ENCODE measurements around the gene SEC14L5. TPM values are rescaled to one million over a fixed set of nuclear protein-coding genes. Genes with fewer than 3 reads are reported as not detected.

The SEC14L5 gene
- total RNA-seq, 1 donor from 2014 or later = 31.4 TPM

DNA sequence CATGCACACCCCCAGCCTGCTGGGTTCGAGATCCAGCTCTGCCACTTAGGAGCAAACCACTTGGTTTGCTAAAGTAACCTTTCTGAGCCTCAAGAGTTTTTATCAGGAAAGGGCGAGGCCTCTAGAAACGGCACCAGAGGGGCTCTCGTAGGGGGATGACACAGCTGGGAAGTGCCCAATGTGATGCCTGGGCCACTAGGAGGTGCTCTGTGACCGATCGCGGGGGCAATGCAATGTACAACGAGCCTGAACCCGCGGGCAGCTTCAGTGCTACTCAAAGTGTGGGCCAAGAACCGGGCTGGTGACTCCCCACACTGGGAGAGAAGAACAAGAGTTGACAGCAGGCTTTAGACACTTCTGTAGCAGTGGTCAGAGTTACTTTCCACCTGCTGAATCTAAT is 98.2 kb downstream of the SEC14L5 start:
- DNase-seq = no peak
- ATAC-seq = no peak
- intact Hi-C loops (cut with micrococcal nuclease) = no loop called here

DNA sequence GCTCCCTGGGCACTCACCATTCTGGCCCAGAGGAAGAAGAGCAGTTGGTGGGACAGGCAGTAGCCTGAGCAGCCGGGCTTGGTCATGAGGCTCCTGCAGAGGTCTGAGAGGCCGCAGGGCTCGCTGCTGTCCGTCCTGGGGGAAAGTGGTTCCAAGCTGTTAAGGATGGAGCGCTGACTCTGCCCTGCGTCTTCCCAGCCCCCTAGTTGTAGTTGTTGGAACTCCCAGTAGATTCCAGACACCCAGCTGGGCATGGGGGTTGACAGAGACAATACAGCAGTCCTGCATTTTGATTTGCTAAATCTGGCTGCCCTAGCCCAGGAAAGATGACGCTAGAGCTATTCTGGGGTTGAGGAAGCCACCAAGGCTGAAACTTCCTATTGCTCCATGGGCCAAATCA is 100.3 kb downstream of the SEC14L5 start:
- ATAC-seq = peak; percentile 51
- intact Hi-C loops (cut with micrococcal nuclease) = no loop called here
- no peak for DNase-seq

DNA sequence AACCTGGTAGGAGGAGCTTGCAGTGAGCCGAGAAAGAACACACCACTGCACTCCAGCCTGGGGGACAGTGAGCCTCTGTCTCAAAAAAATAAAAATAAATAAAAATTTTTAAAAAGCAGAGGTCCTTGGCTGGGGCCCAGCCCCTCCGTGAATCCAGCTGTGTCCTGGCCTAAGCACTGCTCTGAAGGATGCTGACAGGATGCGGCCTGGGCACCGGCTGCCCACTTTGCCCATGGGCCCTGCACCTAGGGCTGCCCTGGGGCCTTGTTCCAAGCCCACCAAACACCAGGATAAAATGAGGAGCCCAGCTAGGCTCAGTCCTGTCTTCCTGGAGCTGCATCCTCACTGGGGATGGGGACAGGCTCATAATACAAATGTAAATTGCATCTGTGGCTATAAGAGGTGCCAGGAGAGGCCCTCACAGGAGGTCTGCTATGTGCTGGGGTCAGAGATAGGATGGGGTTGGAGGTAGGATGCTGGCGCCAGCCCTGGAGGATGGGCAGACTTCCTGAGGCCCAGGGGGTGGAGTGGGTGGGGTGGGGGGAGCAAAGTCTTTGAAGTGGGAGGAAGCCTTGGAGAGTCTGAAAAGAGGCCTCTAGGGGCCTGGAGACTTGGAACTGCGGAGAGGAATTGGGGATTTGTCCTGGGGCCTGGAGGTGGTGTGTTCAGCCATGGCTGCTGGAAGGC is 101.4 kb downstream of the SEC14L5 start:
- no peak for ATAC-seq
- intact Hi-C loops (cut with micrococcal nuclease) = no loop called here
- DNase-seq = no peak

DNA sequence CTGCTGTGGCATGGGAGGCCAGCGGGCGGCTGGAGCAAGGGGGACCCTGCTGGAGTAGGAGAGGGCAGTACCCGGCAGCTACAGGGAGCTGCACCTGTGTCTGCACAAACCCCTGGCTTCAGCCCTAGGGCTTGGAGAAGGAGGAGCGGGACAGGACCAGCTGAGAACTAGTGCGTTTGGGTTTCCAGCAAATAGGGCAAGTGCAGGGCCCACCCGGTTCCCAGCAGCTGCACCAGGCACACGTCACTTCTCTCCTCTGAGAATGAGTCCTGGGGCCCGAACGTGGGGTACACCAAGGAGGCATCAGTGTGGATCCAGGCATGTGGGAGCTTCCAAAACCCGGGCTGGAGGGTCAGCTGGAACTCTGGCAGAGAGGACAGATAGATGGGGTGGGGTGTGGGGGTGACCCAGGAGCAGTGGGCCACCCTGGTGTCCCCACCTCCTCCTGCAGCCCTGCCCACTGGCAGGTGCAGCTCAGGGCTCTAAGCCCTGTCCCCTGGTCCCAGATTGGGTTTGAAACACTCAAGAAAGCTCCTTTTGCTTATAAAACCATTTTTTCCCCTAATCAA is 102.0 kb downstream of the SEC14L5 start:
- intact Hi-C loops (cut with micrococcal nuclease) = no loop called here
- DNase-seq (no peak), ATAC-seq (no peak)

DNA sequence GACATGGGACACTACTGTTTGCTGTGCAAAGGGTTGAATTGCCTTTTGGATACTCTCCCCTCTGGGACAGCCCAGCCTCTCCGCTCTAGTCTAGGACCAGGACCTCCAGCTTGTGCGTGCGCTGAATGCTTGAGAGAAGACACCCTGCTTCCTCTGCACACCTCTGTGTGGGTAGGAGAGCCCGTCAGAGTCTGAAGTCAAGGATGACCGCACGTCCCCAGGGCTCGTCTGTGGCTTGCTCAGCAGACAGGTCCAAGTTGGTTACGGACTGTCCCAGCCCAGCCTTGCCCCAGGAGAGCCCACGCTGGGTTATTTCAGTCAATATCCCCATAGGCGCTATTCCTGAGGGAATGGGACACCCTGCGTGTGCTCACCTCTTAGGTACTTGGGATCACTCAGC is 103.9 kb downstream of the SEC14L5 start:
- no peak for ATAC-seq
- intact Hi-C loops (cut with micrococcal nuclease) = no loop called here
- no peak for DNase-seq

DNA sequence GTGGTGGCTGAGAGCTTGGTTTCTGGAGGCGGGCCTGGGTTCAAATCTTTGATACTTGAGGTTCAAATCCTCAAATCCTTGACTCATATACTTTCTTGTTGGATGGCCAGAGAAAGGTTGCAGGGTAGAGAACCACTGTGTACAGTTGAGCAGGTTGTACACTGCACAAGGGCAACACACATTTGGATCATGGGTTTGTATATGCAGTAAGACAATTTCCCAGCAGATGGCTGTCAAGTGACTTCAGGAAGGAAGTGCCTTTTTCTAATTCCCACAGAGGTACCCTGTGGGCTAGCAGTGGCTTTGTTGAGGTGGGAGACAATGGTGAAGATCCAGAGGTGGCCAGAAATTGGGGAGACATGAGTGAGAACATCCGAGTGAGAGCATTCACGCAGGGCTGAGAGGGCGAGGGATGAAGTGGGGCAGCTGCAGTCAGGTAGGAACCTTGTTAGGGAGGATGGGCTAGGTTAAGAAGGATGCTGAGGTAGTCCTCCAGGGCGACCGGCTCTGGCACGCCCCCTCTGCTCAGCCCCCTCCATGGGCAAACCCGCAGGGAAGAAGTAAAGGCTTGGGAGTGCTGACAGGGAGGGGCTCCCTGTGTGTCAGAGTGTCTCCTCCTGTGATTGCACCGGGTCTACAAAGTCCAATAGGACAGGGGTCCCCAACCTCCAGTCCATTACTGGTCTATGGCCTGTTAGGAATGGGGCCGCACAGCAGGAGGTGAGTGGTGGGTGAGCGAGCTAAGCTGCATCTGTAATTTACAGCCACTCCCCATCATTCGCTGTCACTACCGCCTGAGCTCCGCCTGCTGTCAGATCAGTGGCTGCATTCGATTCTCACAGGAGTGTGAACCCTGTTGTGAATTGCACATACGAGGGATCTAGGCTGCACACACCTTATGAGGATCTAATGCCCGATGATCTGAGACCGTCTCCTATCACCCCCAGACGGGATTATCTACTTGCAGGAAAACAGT is 104.9 kb downstream of the SEC14L5 start:
- no peak for ATAC-seq
- intact Hi-C loops (cut with micrococcal nuclease) = no loop called here
- DNase-seq = no peak

DNA sequence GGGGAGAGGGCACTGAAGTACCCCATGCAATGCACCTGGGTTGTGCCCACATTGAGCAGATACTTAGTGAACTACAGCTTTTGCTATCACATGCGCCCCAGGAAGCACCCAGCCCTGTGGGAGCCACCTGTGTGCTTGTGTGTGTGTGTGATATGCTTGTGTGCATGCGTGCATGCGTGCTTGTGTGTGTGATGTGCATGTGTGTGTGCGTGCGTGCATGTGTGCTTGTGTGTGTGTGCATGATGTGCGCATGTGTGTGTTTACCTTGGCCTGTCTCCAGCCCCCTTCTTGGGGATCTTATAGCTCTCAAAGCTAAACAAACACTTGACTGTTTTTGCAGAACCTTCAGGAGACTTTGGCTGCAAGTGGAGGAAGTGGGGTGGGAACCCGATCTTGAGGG is 106.8 kb downstream of the SEC14L5 start:
- ATAC-seq (no peak), DNase-seq (no peak)
- intact Hi-C loops (cut with micrococcal nuclease) = no loop called here

DNA sequence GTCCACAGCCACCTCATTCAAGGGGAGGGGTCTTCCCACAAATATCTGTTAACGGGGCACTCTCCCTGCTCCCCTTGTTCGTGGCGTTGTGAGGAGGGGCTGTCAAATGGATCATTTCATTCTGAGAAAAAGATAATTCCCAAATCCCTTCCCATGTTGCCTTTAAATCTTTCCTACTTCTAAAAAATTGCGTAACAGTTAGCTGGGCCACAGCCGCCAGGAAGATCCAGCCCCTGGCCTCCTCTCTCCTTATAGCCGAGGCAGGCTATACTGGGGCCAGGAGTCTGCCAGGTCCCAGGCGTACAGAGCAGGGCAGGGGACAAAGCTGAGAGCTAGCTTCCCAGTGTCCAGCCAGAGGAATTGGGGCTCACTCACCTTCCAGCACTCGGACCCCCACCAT is 107.2 kb downstream of the SEC14L5 start:
- ATAC-seq (peak; percentile 40), DNase-seq (no peak)
- intact Hi-C loops (cut with micrococcal nuclease) = no loop called here

DNA sequence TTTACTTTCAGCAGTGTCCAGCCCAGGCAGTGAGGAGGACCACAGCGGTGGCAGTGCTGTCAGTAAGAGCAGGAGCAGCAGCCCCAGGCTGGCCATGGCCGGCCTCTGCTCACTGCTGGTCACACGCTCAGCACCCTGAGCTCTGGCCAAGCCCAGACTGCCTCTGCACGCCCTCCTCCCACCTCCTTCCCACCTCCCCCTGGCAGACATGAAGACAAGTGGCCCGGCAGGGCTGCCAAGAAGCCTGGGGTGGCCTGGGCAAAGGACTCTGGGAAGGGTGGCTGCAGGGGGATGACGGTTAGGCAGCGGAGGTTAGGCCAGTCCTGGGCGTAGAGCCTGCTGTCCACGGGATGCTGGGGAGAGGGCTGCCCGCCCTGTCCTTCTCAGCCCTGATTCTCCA is 107.7 kb downstream of the SEC14L5 start, which contains the start of gene C16orf89:
TSS of gene C16orf89 (minus strand) at position 144 of the 400 bp plus-strand sequence. CDS start at position 96, 48 bp downstream.
- intact Hi-C loops (cut with micrococcal nuclease) = no loop called here
- DNase-seq = no peak
- ATAC-seq = peak; percentile 51

DNA sequence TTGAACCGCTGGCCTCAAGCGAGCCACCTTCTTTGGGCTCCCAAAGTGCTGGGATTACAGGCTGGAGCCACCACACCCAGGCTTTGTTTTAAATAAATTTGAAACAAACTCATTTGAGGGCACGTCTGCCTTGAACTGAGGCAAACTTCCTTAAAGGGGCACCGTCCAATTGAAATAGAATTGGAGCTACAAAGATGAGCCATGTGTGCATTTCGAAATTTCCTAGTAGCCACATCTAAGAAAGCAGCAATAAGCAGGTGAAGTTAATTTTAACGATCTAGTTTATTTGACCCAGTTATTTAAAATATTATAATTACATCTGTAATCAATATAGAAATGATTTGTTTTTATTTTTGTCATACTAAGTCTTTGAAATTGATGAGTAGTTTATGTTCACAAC is 108.4 kb downstream of the SEC14L5 start:
- intact Hi-C loops (cut with micrococcal nuclease) = no loop called here

More for the DNA sequence above, 108.4 kb downstream of the SEC14L5 start:
- DNase-seq (no peak), ATAC-seq (no peak)

Other genes starting within 250 kb of the SEC14L5 start
- 7.8 TPM for gene ANKS3, start 224.1 kb upstream of the SEC14L5 start, total RNA-seq
- gene DNAAF8, start 223.8 kb upstream of the SEC14L5 start, total RNA-seq = 0.30 TPM
- gene ZNF500, start 191.2 kb upstream of the SEC14L5 start, total RNA-seq = 8.4 TPM
- not detected for gene SEPTIN12, start 170.0 kb upstream of the SEC14L5 start, total RNA-seq
- gene SMIM22, start 163.0 kb upstream of the SEC14L5 start, total RNA-seq = not detected
- gene ROGDI, start 155.7 kb upstream of the SEC14L5 start, total RNA-seq = 134 TPM
- gene GLYR1, start 111.0 kb upstream of the SEC14L5 start, total RNA-seq = 102 TPM
- 50.9 TPM for gene UBN1, start 110.8 kb upstream of the SEC14L5 start, total RNA-seq
- 18.4 TPM for gene PPL, start 21.2 kb upstream of the SEC14L5 start, total RNA-seq
- gene NAGPA, start 75.6 kb downstream of the SEC14L5 start, total RNA-seq = 6.1 TPM
- 2.9 TPM for gene C16orf89, start 107.6 kb downstream of the SEC14L5 start, total RNA-seq
- gene ALG1, start 113.5 kb downstream of the SEC14L5 start, total RNA-seq = 8.3 TPM
- gene EEF2KMT, start 139.5 kb downstream of the SEC14L5 start, total RNA-seq = 4.9 TPM